GM23338 (cell line): ENCODE results near the gene HS1BP3. TPM values are rescaled to one million over a fixed set of nuclear protein-coding genes. Genes with fewer than 3 reads are reported as not detected.

ENCODE experiments used
- ATAC-seq: fragments of 200-7000 bp; cut with Tn5 transposase; 3 replicates; pipeline ENCODE4 v1.9.1; 2020
- DNase-seq: peaks from one replicate; pipeline ENCODE4 v3.0.0-alpha.2; 2015; ENCODE audit warnings: low spot score
- H2AFZ ChIP-seq: fragments of 200-600 bp; sonication (generic); 2 replicates; pipeline ENCODE4 v1.8.0; 2016; ENCODE audit warnings: antibody characterized with exemption, mild to moderate bottlenecking, moderate library complexity
- H3F3A ChIP-seq: fragments of 200-600 bp; sonication (generic); replicated peaks from 2 replicates; pipeline ENCODE4 v1.8.0; 2017; ENCODE audit warnings: antibody characterized with exemption, mixed run types, low read depth
- H3K27ac ChIP-seq: fragments of 200-600 bp; sonication (generic); 2 replicates; pipeline ENCODE4 v1.6.1; 2016; ENCODE audit warnings: low read depth
- H3K27me3 ChIP-seq: fragments of 200-600 bp; sonication (generic); 2 replicates; pipeline ENCODE4 v1.8.0; 2016; ENCODE audit warnings: mild to moderate bottlenecking, mixed run types, moderate library complexity; ENCODE audit not compliant: insufficient read depth
- H3K36me3 ChIP-seq: fragments of 200-600 bp; sonication (generic); 2 replicates; pipeline ENCODE4 v1.8.0; 2016; ENCODE audit warnings: mild to moderate bottlenecking; ENCODE audit not compliant: insufficient read depth
- H3K4me1 ChIP-seq: fragments of 200-600 bp; sonication (generic); 2 replicates; pipeline ENCODE4 v1.8.0; 2016; ENCODE audit warnings: mild to moderate bottlenecking, moderate library complexity; ENCODE audit not compliant: insufficient read depth
- H3K4me2 ChIP-seq: fragments of 200-600 bp; sonication (generic); 2 replicates; pipeline ENCODE4 v1.7.1; 2017; ENCODE audit warnings: mixed run types
- H3K4me3 ChIP-seq: fragments of 200-600 bp; sonication (generic); 2 replicates; pipeline ENCODE4 v1.6.1; 2016; ENCODE audit warnings: mixed run types
- H3K79me2 ChIP-seq: fragments of 200-600 bp; sonication (generic); replicated peaks from 2 replicates; pipeline ENCODE4 v1.8.0; 2017; ENCODE audit warnings: mild to moderate bottlenecking; ENCODE audit not compliant: insufficient read depth
- H3K9me2 ChIP-seq: fragments of 200-600 bp; sonication (generic); 2 replicates; pipeline ENCODE4 v1.8.0; 2017; ENCODE audit not compliant: insufficient read depth
- H4K20me1 ChIP-seq: fragments of 200-600 bp; sonication (generic); replicated peaks from 2 replicates; pipeline ENCODE4 v1.8.0; 2017; ENCODE audit warnings: mild to moderate bottlenecking; ENCODE audit not compliant: insufficient read depth
- H3K27ac Mint-ChIP-seq: 2 replicates; pipeline ENCODE4 v1.8.0; 2020; ENCODE audit warnings: inconsistent platforms, mild to moderate bottlenecking, moderate library complexity, mixed read lengths
- H3K27me3 Mint-ChIP-seq: 3 replicates; pipeline ENCODE4 v1.8.0; 2022; ENCODE audit warnings: low read depth, mild to moderate bottlenecking, moderate library complexity, mixed read lengths, inconsistent platforms; ENCODE audit not compliant: insufficient read depth, poor library complexity
- H3K36me3 Mint-ChIP-seq: 3 replicates; pipeline ENCODE4 v1.8.0; 2021; ENCODE audit warnings: low read depth, mild to moderate bottlenecking, inconsistent platforms, moderate library complexity, mixed read lengths
- H3K4me1 Mint-ChIP-seq: 3 replicates; pipeline ENCODE4 v1.8.0; 2020; ENCODE audit warnings: mild to moderate bottlenecking, inconsistent platforms, mixed read lengths
- H3K4me3 Mint-ChIP-seq: 3 replicates; pipeline ENCODE4 v1.8.0; 2021; ENCODE audit warnings: moderate library complexity, mild to moderate bottlenecking, inconsistent platforms, mixed read lengths
- H3K9me3 Mint-ChIP-seq: 3 replicates; pipeline ENCODE4 v1.8.0; 2020; ENCODE audit warnings: moderate library complexity, mild to moderate bottlenecking, inconsistent platforms, mixed read lengths
- CREB1 ChIP-seq: fragments of 250-450 bp; sonication (Bioruptor Pico); IDR thresholded peaks from 2 replicates; pipeline ENCODE4 v1.5.0; 2020; ENCODE audit warnings: low read depth, mild to moderate bottlenecking, moderate library complexity
- CTCF ChIP-seq, 2 experiments: fragments of 200-600 bp in 1 of 2; sonication (generic) in 1 of 2; conservative IDR thresholded peaks; 2 replicates each; pipeline versions ENCODE4 v1.5.1 to v1.6.1; 2016 to 2017; ENCODE audit warnings: antibody characterized with exemption in 2 of 2, low read depth in 2 of 2, mild to moderate bottlenecking in 2 of 2, moderate library complexity in 1 of 2
- ETS1 ChIP-seq: IDR thresholded peaks from 2 replicates; pipeline ENCODE4 v1.6.1; 2016; ENCODE audit warnings: antibody characterized with exemption
- EZH2 ChIP-seq: fragments of 200-600 bp; sonication (generic); IDR thresholded peaks from one replicate; pipeline ENCODE4 v1.8.0; 2017; ENCODE audit warnings: antibody characterized with exemption, mild to moderate bottlenecking, low read depth; ENCODE audit not compliant: unreplicated experiment
- EZH2phosphoT487 ChIP-seq: fragments of 200-600 bp; sonication (generic); IDR thresholded peaks from one replicate; pipeline ENCODE4 v1.8.1; 2018; ENCODE audit warnings: antibody characterized with exemption; ENCODE audit not compliant: unreplicated experiment
- JUNB ChIP-seq: IDR thresholded peaks from one replicate; pipeline ENCODE4 v1.6.1; 2016; ENCODE audit warnings: antibody characterized with exemption; ENCODE audit not compliant: unreplicated experiment
- NANOG ChIP-seq: IDR thresholded peaks from 2 replicates; pipeline ENCODE4 v1.6.1; 2016; ENCODE audit warnings: antibody characterized with exemption, borderline replicate concordance
- POLR2AphosphoS5 ChIP-seq: IDR thresholded peaks from 2 replicates; pipeline ENCODE4 v1.6.1; 2016; ENCODE audit warnings: antibody characterized with exemption, low read depth
- REST ChIP-seq: IDR thresholded peaks from one replicate; pipeline ENCODE4 v1.6.1; 2018; ENCODE audit warnings: antibody characterized with exemption; ENCODE audit not compliant: unreplicated experiment
- STAT1 ChIP-seq: IDR thresholded peaks from one replicate; pipeline ENCODE4 v1.6.1; 2016; ENCODE audit warnings: antibody characterized with exemption; ENCODE audit not compliant: unreplicated experiment
- ZNF114 ChIP-seq: fragments of 250-450 bp; sonication (Bioruptor Pico); IDR thresholded peaks from 2 replicates; pipeline ENCODE4 v1.5.0; 2020; ENCODE audit warnings: mild to moderate bottlenecking, moderate library complexity
- ZNF331 ChIP-seq: fragments of 250-450 bp; sonication (Bioruptor Pico); IDR thresholded peaks from 2 replicates; pipeline ENCODE4 v1.5.0; 2020; ENCODE audit warnings: low read depth, mild to moderate bottlenecking, moderate library complexity
- ZNF462 ChIP-seq: fragments of 250-450 bp; sonication (Bioruptor Pico); IDR thresholded peaks from 2 replicates; pipeline ENCODE4 v1.5.0; 2020; ENCODE audit warnings: mild to moderate bottlenecking, moderate library complexity
- polyA plus RNA-seq: library from polyadenylated mRNA; unstranded; fragments of >200 nt; fragmentation: Nextera tagmentation; extraction: Ambion mirVana; gene quantifications from 2 replicates; pipeline ENCODE4 v1.2.1, GENCODE V29; 2016
- total RNA-seq: library from RNA; depleted of rRNA; stranded (reverse); fragments of >200 nt; shearing (Covaris generic); gene quantifications from 2 replicates; pipeline ENCODE4 v1.2.3, GENCODE V29; 2014

The HS1BP3 gene
- total and polyA plus RNA-seq, 2 experiments from 2014 or later = 7.2 to 15.0 TPM

GRCh38 chr2:20624884-20625485 is 25.9 kb downstream of the HS1BP3 start:
- H3K4me3 Mint-ChIP-seq = no peak overlapping the region
- no peaks in the 10 kb centered on the region for H3K9me2 ChIP-seq
- DNase-seq (no peak), ATAC-seq (no peak)
- H3K4me1 ChIP-seq = no peaks in the 10 kb centered on the region
- no peak overlapping the region for H3K4me2 ChIP-seq
- no peaks in the 10 kb centered on the region for H3K9me3 Mint-ChIP-seq
- no peaks in the 10 kb centered on the region for H3F3A ChIP-seq
- H3K27ac ChIP-seq = no peak overlapping the region
- no peak overlapping the region for H3K4me3 ChIP-seq
- H4K20me1 ChIP-seq = no peaks in the 10 kb centered on the region
- no peak overlapping the region for H3K27ac Mint-ChIP-seq
- H3K27me3 Mint-ChIP-seq = peaks cover 6% of the 10 kb centered on the region
- H3K4me1 Mint-ChIP-seq = no peaks in the 10 kb centered on the region; the same call in 1 of the 3 replicates
- no peak for TF ChIP-seq CREB1 (CRISPR knock-in tag)
- TF ChIP-seq JUNB = no peak
- TF ChIP-seq EZH2 = no peak
- TF ChIP-seq REST = no peak
- no peak for TF ChIP-seq EZH2phosphoT487
- TF ChIP-seq POLR2AphosphoS5 = no peak
- no peak for TF ChIP-seq ETS1
- TF ChIP-seq NANOG = no peak
- no peak for TF ChIP-seq CTCF (conservative IDR thresholded peaks at IDR 0.05; ENCODE audit: low read depth in 2 of 2)
- TF ChIP-seq ZNF114 = no peak
- no peak for TF ChIP-seq STAT1
- no peak for TF ChIP-seq ZNF462 (CRISPR knock-in tag)
- TF ChIP-seq ZNF331 (CRISPR knock-in tag) = no peak
- no peaks in the 10 kb centered on the region for H3K36me3 Mint-ChIP-seq
- no peak overlapping the region for H2AFZ ChIP-seq
- H3K27me3 ChIP-seq = no peaks in the 10 kb centered on the region
- H3K36me3 ChIP-seq = no peaks in the 10 kb centered on the region
- no peaks in the 10 kb centered on the region for H3K79me2 ChIP-seq
